ENCODE results near the gene FNDC3B. TPM values are rescaled to one million over a fixed set of nuclear protein-coding genes. Genes with fewer than 3 reads are reported as not detected.

The FNDC3B gene
- total and polyA plus RNA-seq, 2 of the 8 experiments (the other 6 are each of a cell fraction or from before 2014, with no cell fraction given): 14.1 to 44.4 TPM

- Histone ChIP-seq H3K27me3 (replicated peaks in 1 of 4; ENCODE audit: control insufficient read depth in 3 of 4, extremely low read depth in 1 of 4, insufficient read depth in 3 of 4, low read length in 3 of 4) (no peaks in the 10 kb centered on the region), H3K4me1 (replicated peaks in 1 of 4; ENCODE audit: control insufficient read depth in 3 of 4, insufficient read depth in 4 of 4, low read length in 3 of 4) (peaks cover 0 to 22% (median 13%) of the 10 kb centered on the region in 4 experiments; a peak in 6 of 7 replicates), H4K20me1 (replicated peaks in 1 of 2; ENCODE audit: control insufficient read depth in 1 of 2, insufficient read depth in 2 of 2, low read length in 2 of 2) (peaks cover 2% of the 10 kb centered on the region in 2 experiments), H3K36me3 (ENCODE audit: control insufficient read depth in 2 of 4, insufficient read depth in 4 of 4, low read length in 3 of 4) (no peaks in the 10 kb centered on the region), H2BK20ac (ENCODE audit: low read length) (no peak overlapping the region), H2BK120ac (replicated peaks; ENCODE audit: low read depth, low read length) (no peak overlapping the region), H3K14ac (ENCODE audit: insufficient read length) (no peak overlapping the region), H4K91ac (replicated peaks; ENCODE audit: insufficient read length, low read length) (no peak overlapping the region), H3K56ac (replicated peaks; ENCODE audit: insufficient read length, low read depth, low read length) (no peak overlapping the region), H3K23me2 (ENCODE audit: low read depth, low read length) (no peaks in the 10 kb centered on the region; the same call in 1 of the 2 replicates), H2AK5ac (ENCODE audit: low read depth, low read length) (no peak overlapping the region), H3K9me3 (ENCODE audit: insufficient read depth in 2 of 2, low read depth in 1 of 2, low read length in 1 of 2) (no peaks in the 10 kb centered on the region), H3K23ac (ENCODE audit: insufficient read length) (no peak overlapping the region), H4K5ac (ENCODE audit: insufficient read length, low read depth, low read length) (no peak overlapping the region), H3K27ac (ENCODE audit: low read depth, low read length) (no peak overlapping the region), H4K8ac (ENCODE audit: extremely low read depth, insufficient read depth, low read length) (no peak overlapping the region), H3K4me2 (ENCODE audit: insufficient read depth in 1 of 2, low read depth in 2 of 2, low read length in 2 of 2) (no peak overlapping the region), H3K18ac (ENCODE audit: extremely low read depth, low read length) (no peak overlapping the region), H3K79me1 (ENCODE audit: low read depth, low read length) (no peaks in the 10 kb centered on the region; the same call in 1 of the 2 replicates), H2BK12ac (ENCODE audit: low read depth, low read length) (no peak overlapping the region), H2AFZ (ENCODE audit: low read length) (no peak overlapping the region), H3K4me3 (ENCODE audit: extremely low read depth in 1 of 4, insufficient read depth in 2 of 4, low read depth in 3 of 4, low read length in 4 of 4) (no peak overlapping the region), H2BK15ac (ENCODE audit: low read length) (no peak overlapping the region), H3K79me2 (ENCODE audit: control insufficient read depth in 1 of 2, insufficient read depth in 2 of 2, low read length in 2 of 2) (peaks cover 0 to 86% of the 10 kb centered on the region in 2 experiments; a peak in 2 of 4 replicates), H3K4ac (replicated peaks; ENCODE audit: insufficient read length, low read depth, low read length) (no peak overlapping the region), H3K9ac (replicated peaks in 1 of 4; ENCODE audit: extremely low read depth in 1 of 4, low read depth in 3 of 4, low read length in 3 of 4) (no peak overlapping the region), H2BK5ac (ENCODE audit: low read depth, low read length) (no peak overlapping the region)
- CTCF ChIA-PET (ENCODE audit: partially characterized antibody): interaction anchor here (2.6 to 3.1 kb wide), 2 partner anchors 9 to 20 kb away, joined by 9 to 12 read pairs; no protein-coding TSS in a partner anchor
- 92% methylated on average over 3 of the region's 3 CpGs; no CpG with 5 or more reads in 1 of the 2 experiments for WGBS, 2 experiments (ENCODE audit: extremely low coverage in 1 of 2, insufficient coverage in 1 of 2, insufficient read length in 1 of 2, insufficient replicate concordance in 2 of 2, low coverage in 1 of 2, low lambda C conversion rate in 2 of 2, missing lambda C conversion rate in 1 of 2)
- no peak for DNase-seq (ENCODE audit: low read depth in 1 of 2, low spot score in 2 of 2)
- FAIRE-seq: no peak
- POLR2A ChIA-PET (ENCODE audit: partially characterized antibody): no interaction called here
- no peak for TF ChIP-seq SIX5 (IDR thresholded peaks at IDR 0.05; ENCODE audit: low read depth, low read length)
- no peak for TF ChIP-seq GTF2F1 (IDR thresholded peaks at IDR 0.05; ENCODE audit: borderline replicate concordance, low read depth, low read length)
- no peak for TF ChIP-seq HDAC2 (IDR thresholded peaks at IDR 0.05; ENCODE audit: borderline replicate concordance in 1 of 2, low read depth in 2 of 2, low read length in 2 of 2)
- TF ChIP-seq POLR2AphosphoS5 (IDR thresholded peaks at IDR 0.05; ENCODE audit: low read depth, low read length): no peak
- no peak for TF ChIP-seq SP4 (IDR thresholded peaks at IDR 0.05; ENCODE audit: low read length)
- no peak for TF ChIP-seq RBBP5 (IDR thresholded peaks at IDR 0.05; ENCODE audit: borderline replicate concordance, low read depth, low read length)
- no peak for TF ChIP-seq POLR2A (IDR thresholded peaks at IDR 0.05; ENCODE audit: control extremely low read depth in 1 of 2, low read depth in 2 of 2, low read length in 2 of 2)
- TF ChIP-seq RAD21 (IDR thresholded peaks at IDR 0.05 in 1 of 2, conservative IDR thresholded peaks at IDR 0.05 in 1 of 2; ENCODE audit: low read depth in 2 of 2, low read length in 2 of 2): no peak
- no peak for TF ChIP-seq E2F6 (IDR thresholded peaks at IDR 0.05)
- TF ChIP-seq TCF12 (IDR thresholded peaks at IDR 0.05; ENCODE audit: low read depth, low read length): no peak
- no peak for TF ChIP-seq SIN3A (conservative IDR thresholded peaks at IDR 0.05 in 1 of 2, IDR thresholded peaks at IDR 0.05 in 1 of 2; ENCODE audit: low read depth in 1 of 2, low read length in 2 of 2)
Observed at GRCh38 chr3:172148702-172149565, 109.6 kb downstream of the FNDC3B start.
